K562 (cell line): ENCODE data around the gene RHOB. TPM values are rescaled to one million over a fixed set of nuclear protein-coding genes. Genes with fewer than 3 reads are reported as not detected.

Source experiments
- ATAC-seq: fragments of 200-7000 bp; cut with Tn5 transposase; 3 replicates; pipeline ENCODE4 v1.9.1; 2020; ENCODE audit warnings: moderate library complexity
- Bru-seq: library from RNA; stranded (reverse); fragments of 400-500 nt; gene quantifications from one replicate; lab custom pipeline; 2021; lab: Mats Ljungman, UMichigan
- BruChase-seq, 2 experiments: library from RNA; stranded (reverse); fragments of 400-500 nt; gene quantifications; one replicate each; lab custom pipeline; 2021; lab: Mats Ljungman, UMichigan
- BruUV-seq: library from RNA; stranded (reverse); fragments of 400-500 nt; replicated peaks from 2 replicates; lab custom pipeline; 2021; lab: Mats Ljungman, UMichigan
- CTCF ChIA-PET: fragments of 300-600 bp; formaldehyde crosslinking; extraction: SDS; loops from one replicate; lab custom pipeline; 2021; ENCODE audit warnings: low intra/inter-chr PET ratio; lab: Yijun Ruan, JAX
- POLR2A ChIA-PET: fragments of 300-600, 350-650 bp; sonication (Branson Sonifier 250); formaldehyde crosslinking; extraction: SDS; loops from one replicate; lab custom pipeline; 2021; ENCODE audit warnings: antibody characterized with exemption, inconsistent platforms; lab: Yijun Ruan, JAX
- DNase-seq, 4 experiments: peaks; one replicate each; pipeline versions ENCODE4 v3.0.0 to v3.0.0-alpha.2; 2011 to 2018; ENCODE audit warnings: low spot score in 3 of 4, mixed read lengths in 3 of 4; ENCODE audit errors: extremely low read depth in 1 of 4
- FAIRE-seq: peaks from 2 replicates; lab custom pipeline; 2011; peaks lifted over from hg19 to GRCh38; lab: Jason Lieb, UNC
- H2AFZ ChIP-seq: 2 replicates; pipeline ENCODE4 v1.6.0; 2011; ENCODE audit warnings: low read depth, low read length, control low read depth, inconsistent platforms
- H3K27ac ChIP-seq: fragments of 200-600 bp; 3 replicates; pipeline ENCODE4 v1.8.0; 2011; ENCODE audit warnings: low read depth, mild to moderate bottlenecking, control low read depth, inconsistent platforms, low read length, moderate library complexity, mixed read lengths; ENCODE audit errors: extremely low read depth
- H3K27me3 ChIP-seq, 2 experiments: fragments of 300-600 bp in 1 of 2; 2 replicates in 1 of 2; 3 replicates in 1 of 2; pipeline versions ENCODE4 v1.6.0 to v1.8.0; 2011; ENCODE audit warnings: inconsistent platforms in 2 of 2, low read length in 2 of 2, mild to moderate bottlenecking in 1 of 2, mixed read lengths in 1 of 2, moderate library complexity in 1 of 2; ENCODE audit not compliant: control insufficient read depth in 2 of 2, insufficient read depth in 2 of 2
- H3K36me3 ChIP-seq: fragments of 300-600 bp; 3 replicates; pipeline ENCODE4 v1.8.0; 2011; ENCODE audit warnings: mild to moderate bottlenecking, low read length, inconsistent platforms; ENCODE audit not compliant: control insufficient read depth, insufficient read depth
- H3K4me1 ChIP-seq, 2 experiments: fragments of 200-600 bp in 1 of 2; replicated peaks in 1 of 2; 2 replicates in 1 of 2; 3 replicates in 1 of 2; pipeline versions ENCODE4 v1.5.1 to v1.8.0; 2011; ENCODE audit warnings: inconsistent platforms in 2 of 2, low read length in 2 of 2, mild to moderate bottlenecking in 1 of 2, mixed read lengths in 1 of 2, moderate library complexity in 1 of 2; ENCODE audit not compliant: control insufficient read depth in 2 of 2, insufficient read depth in 2 of 2
- H3K4me2 ChIP-seq: 2 replicates; pipeline ENCODE4 v1.6.1; 2011; ENCODE audit warnings: low read length, control low read depth, inconsistent platforms, mixed read lengths; ENCODE audit not compliant: insufficient read depth
- H3K4me3 ChIP-seq: fragments of 200-600 bp; sonication (generic), shearing (Covaris generic); 2 replicates; pipeline ENCODE4 v1.5.1; 2016; ENCODE audit warnings: control low read depth, inconsistent platforms
- H3K79me2 ChIP-seq: fragments of 200-600 bp; 3 replicates; pipeline ENCODE4 v1.8.0; 2011; ENCODE audit warnings: low read length, inconsistent platforms; ENCODE audit not compliant: control insufficient read depth, insufficient read depth
- H3K9ac ChIP-seq, 2 experiments: 2 replicates each; pipeline versions ENCODE4 v1.6.0 to v1.6.1; 2011; ENCODE audit warnings: low read depth in 2 of 2, low read length in 2 of 2, control low read depth in 1 of 2, inconsistent platforms in 1 of 2, mild to moderate bottlenecking in 1 of 2, mixed read lengths in 1 of 2; ENCODE audit not compliant: insufficient read depth in 1 of 2
- H3K9me1 ChIP-seq: one replicate; pipeline ENCODE4 v1.6.0; 2011; ENCODE audit warnings: inconsistent platforms, mild to moderate bottlenecking, low read length, moderate library complexity; ENCODE audit not compliant: control insufficient read depth, insufficient read depth
- H3K9me3 ChIP-seq: replicated peaks from 2 replicates; pipeline ENCODE4 v1.5.1; 2011; ENCODE audit warnings: low read depth, low read length, inconsistent platforms; ENCODE audit not compliant: control insufficient read depth, insufficient read depth
- H4K20me1 ChIP-seq: replicated peaks from 2 replicates; pipeline ENCODE4 v1.6.1; 2011; ENCODE audit warnings: low read length, inconsistent platforms, mixed read lengths; ENCODE audit not compliant: control insufficient read depth, insufficient read depth
- E2F8 ChIP-seq: fragments of 450-650 bp; IDR thresholded peaks from 2 replicates; pipeline ENCODE4 v1.7.1; 2018; ENCODE audit warnings: mild to moderate bottlenecking, low read depth; ENCODE audit not compliant: partially characterized antibody
- FOXJ3 ChIP-seq: sonication (generic); formaldehyde crosslinking; IDR thresholded peaks from 2 replicates; pipeline ENCODE4 v1.4.0; 2020; ENCODE audit warnings: mild to moderate bottlenecking, missing genetic modification reagents
- MBD1 ChIP-seq: fragments of 250-450 bp; sonication (Bioruptor Pico); IDR thresholded peaks from 2 replicates; pipeline ENCODE4 v1.8.0; 2022; ENCODE audit warnings: inconsistent platforms
- MIER1 ChIP-seq: fragments of 450-650 bp; IDR thresholded peaks from 2 replicates; pipeline ENCODE4 v1.6.1; 2016; ENCODE audit warnings: antibody characterized with exemption, mild to moderate bottlenecking, low read depth
- PHB2 ChIP-seq: fragments of 450-650 bp; IDR thresholded peaks from 2 replicates; pipeline ENCODE4 v1.6.1; 2017; ENCODE audit warnings: low read depth
- PHF21A ChIP-seq: fragments of 450-650 bp; IDR thresholded peaks from 2 replicates; pipeline ENCODE4 v1.6.1; 2017; ENCODE audit warnings: low read depth, borderline replicate concordance
- PHF8 ChIP-seq: fragments of 200-600 bp; sonication (generic); IDR thresholded peaks from 2 replicates; pipeline ENCODE4 v1.6.1; 2012; ENCODE audit warnings: mixed run types, mild to moderate bottlenecking, inconsistent platforms, low read length, moderate library complexity, borderline replicate concordance
- POLR2G ChIP-seq: fragments of 200-400 bp; formaldehyde crosslinking; IDR thresholded peaks from 2 replicates; pipeline ENCODE4 v1.6.1; 2017; ENCODE audit warnings: low read depth, mild to moderate bottlenecking, antibody characterized with exemption, low read length, moderate library complexity
- POLR2H ChIP-seq: IDR thresholded peaks from 2 replicates; pipeline ENCODE4 v1.6.1; 2016; ENCODE audit warnings: missing genetic modification characterization, low read depth, mild to moderate bottlenecking, control low read depth, missing compliant biosample characterization, moderate library complexity
- PRPF4 ChIP-seq: fragments of 200-400 bp; formaldehyde crosslinking; IDR thresholded peaks from one replicate; pipeline ENCODE4 v1.6.1; 2017; ENCODE audit warnings: low read length, low read depth, mild to moderate bottlenecking; ENCODE audit not compliant: insufficient read depth, poor library complexity, severe bottlenecking
- WHSC1 ChIP-seq: IDR thresholded peaks from one replicate; pipeline ENCODE4 v1.6.1; 2012; ENCODE audit warnings: low read length, control low read depth, inconsistent platforms
- ZEB2 ChIP-seq: fragments of 450-650 bp; IDR thresholded peaks from 2 replicates; pipeline ENCODE4 v1.6.1; 2016
- ZNF785 ChIP-seq: fragments of 250-450 bp; sonication (Bioruptor Pico); IDR thresholded peaks from 2 replicates; pipeline ENCODE4 v1.4.0; 2020; ENCODE audit warnings: mild to moderate bottlenecking
- whole genome bisulfite sequencing: fragments of 100-300 bp; shearing (Covaris generic); methylation state at CpG from one replicate; pipeline ENCODE4 v1.1.6; 2016; ENCODE audit warnings: low coverage, mixed read lengths; ENCODE audit not compliant: insufficient coverage; ENCODE audit errors: missing lambda C conversion rate; 5-methylcytosine and 5-hydroxymethylcytosine counted together
- in situ Hi-C: fragments of 300-500 bp; cut with MboI; formaldehyde crosslinking; loops from 4 replicates; pipeline ENCODE4 v1.15.0; 2018; ENCODE audit warnings: inconsistent platforms, mixed read lengths
- intact Hi-C: fragments of 100-400 bp; cut with micrococcal nuclease; formaldehyde crosslinking; loops from 2 replicates; pipeline ENCODE4 v1.14.2; 2022
- long read RNA-seq, 3 experiments: library from polyadenylated mRNA in 2 of 3; library from RNA in 1 of 3; unstranded in 2 of 3; stranded (forward) in 1 of 3; transcript quantifications; one replicate each; pipeline ENCODE4 v2.0.0, GENCODE V29; 2019 to 2022
- polyA minus RNA-seq, 3 experiments: library from RNA; depleted of rRNA, polyadenylated mRNA; stranded (reverse); fragments of >200 nt; gene quantifications; 2 replicates each; pipeline ENCODE4 v1.2.3, GENCODE V29; 2011
- polyA plus RNA-seq, 8 experiments: library from polyadenylated mRNA; depleted of rRNA in 4 of 8; stranded (reverse) in 5 of 8; unstranded in 3 of 8; fragments of >200 nt; fragmentation: Nextera tagmentation in 2 of 8; fragmentation: Illumina TruSeq in 1 of 8; extraction: Ambion mirVana in 2 of 8; extraction: Trizol in 1 of 8; gene quantifications; 2 replicates each; pipeline versions ENCODE4 v1.2.1 to v1.2.3, GENCODE V29; 2011 to 2014; ENCODE audit warnings: inconsistent platforms in 1 of 8, missing spikeins in 1 of 8
- total RNA-seq, 7 experiments: library from RNA; depleted of rRNA in 6 of 7; stranded (reverse); fragments of >200 nt in 6 of 7; fragmentation: Illumina TruSeq in 2 of 7; extraction: Trizol in 2 of 7; gene quantifications; 2 replicates each; pipeline versions ENCODE4 v1.2.1 to v1.2.3, GENCODE V29; 2011 to 2021; ENCODE audit warnings: low replicate concordance in 1 of 7

RHOB gene
- 0.44 and 2.1 TPM in 2 replicates for total RNA-seq (2011; cell fraction: chromatin; rRNA removed; ENCODE audit: low replicate concordance)
- 3.4 and 4.2 TPM in 2 replicates for total RNA-seq (2011; cell fraction: nucleolus; rRNA removed)
- 1.8 and 2.7 TPM in 2 replicates for total RNA-seq (2011; cell fraction: nucleoplasm; rRNA removed)
- 4.2 and 4.8 TPM in 2 replicates for total RNA-seq (2014; rRNA removed)
- 0.87 and 0.99 TPM in 2 replicates for total RNA-seq (2014; rRNA removed; fragmentation: Illumina TruSeq; extraction: Trizol)
- total RNA-seq (2015; rRNA removed; fragmentation: Illumina TruSeq; extraction: Trizol), result 0.72 and 0.90 TPM in 2 replicates
- total RNA-seq (2021), result 3.3 and 4.2 TPM in 2 replicates
- polyA plus RNA-seq (2011; rRNA removed), result 1.1 and 1.5 TPM in 2 replicates
- 1.2 and 4.0 TPM in 2 replicates for polyA plus RNA-seq (2011; cell fraction: cytosol; rRNA removed)
- polyA plus RNA-seq (2011; cell fraction: nucleus; rRNA removed), result 1.8 and 3.5 TPM in 2 replicates
- polyA plus RNA-seq (2012), result 4.0 and 4.8 TPM in 2 replicates
- polyA plus RNA-seq (2014; fragmentation: Illumina TruSeq; extraction: Trizol), result 1.3 and 1.4 TPM in 2 replicates
- polyA plus RNA-seq (2014; fragmentation: Nextera tagmentation; extraction: Ambion mirVana), result under 1 TPM; 0.07 to 0.17 TPM
- polyA plus RNA-seq (2014; rRNA removed), result 2.1 and 2.6 TPM in 2 replicates
- polyA minus RNA-seq (2011; rRNA and poly(A)+ RNA removed), result 0.48 and 1.1 TPM in 2 replicates
- 3.6 and 10.7 TPM in 2 replicates for polyA minus RNA-seq (2011; cell fraction: cytosol; rRNA and poly(A)+ RNA removed)
- polyA minus RNA-seq (2011; cell fraction: nucleus; rRNA and poly(A)+ RNA removed), result 3.8 and 4.1 TPM in 2 replicates
- percentile 61 among the genes with signal in this experiment for Bru-seq, nascent RNA
- BruChase-seq, experiment 1, labeled RNA remaining after a 2-hour chase, result percentile 60 among the genes with signal in this experiment
- BruChase-seq, experiment 2, labeled RNA remaining after a 6-hour chase, result percentile 56 among the genes with signal in this experiment
- long read RNA-seq, experiment 1, transcript RHOB-201 (1 exons, 2,372 nt), result major isoform, 5 of 5 reads
- long read RNA-seq, experiment 1, partial matches to known transcripts, result 0 of 5 reads
- long read RNA-seq, experiment 1, other reads (novel, unspliced or antisense), result 0 of 5 reads
- long read RNA-seq, experiment 2, transcript RHOB-201 (1 exons, 2,372 nt), result major isoform, 7 of 7 reads
- long read RNA-seq, experiment 2, partial matches to known transcripts, result 0 of 7 reads
- long read RNA-seq, experiment 2, other reads (novel, unspliced or antisense), result 0 of 7 reads
- long read RNA-seq, experiment 3, result 0 reads

- in situ Hi-C loops, result loop anchor here (25.0 kb wide), 1 partner anchor 490 kb away; no protein-coding TSS in a partner anchor
- TF ChIP-seq PHB2 (no peak), ZNF785 (CRISPR knock-in tag) (no peak), E2F8 (no peak), POLR2H (tag) (peak; percentile 86), MIER1 (no peak), WHSC1 (no peak), PRPF4 (no peak), PHF21A (no peak), FOXJ3 (CRISPR knock-in tag) (no peak), POLR2G (peak; percentile 97), MBD1 (0 out of 2 replicates have a peak, but pooled peaks have one; percentile 27), ZEB2 (no peak), PHF8 (peak; percentile 69; the same call in 1 of the 2 replicates)
These were observed at the start of gene RHOB for GRCh38 chr2:20446917-20447436. TSS of gene RHOB (plus strand) at chr2:20447074. CDS start at chr2:20447466, 392 bp downstream.

More at GRCh38 chr2:20446917-20447436, at the start of gene RHOB:
- peak; percentile 86 to 95 (median 94) for DNase-seq
- Histone ChIP-seq H2AFZ (peak within 1 kb of the TSS; percentile 76), H3K9me3 (no peaks in the 10 kb centered on the region), H4K20me1 (no peaks in the 10 kb centered on the region), H3K27ac (peak within 1 kb of the TSS; percentile 56; the same call in 2 of the 3 replicates), H3K27me3 (0 out of 5 replicates have a peak, but pooled peaks cover 0 to 7% of the 10 kb centered on the region in 2 experiments), H3K36me3 (no peaks in the 10 kb centered on the region; the same call in 2 of the 3 replicates), H3K4me3 (peak within 1 kb of the TSS; percentile 36), H3K79me2 (no peaks in the 10 kb centered on the region), H3K4me1 (peaks cover 0 to 21% of the 10 kb centered on the region in 2 experiments; a peak in 2 of 5 replicates), H3K9ac (peak within 1 kb of the TSS; percentile 38 to 61; a peak in 3 of 4 replicates), H3K9me1 (no peaks in the 10 kb centered on the region), H3K4me2 (peak within 1 kb of the TSS; percentile 60)
- FAIRE-seq, result peak; percentile 74
- 55% methylated on average over 16 of the region's 60 CpGs for WGBS
- intact Hi-C loops, result no loop called here
- BruUV-seq, result no TSS peak
- ChIA-PET CTCF (interaction anchor here (0.6 kb wide), 1 partner anchor 190 kb away, joined by 3 read pairs; no protein-coding TSS in a partner anchor), POLR2A (interaction anchor here (0.6 to 2.0 kb wide), 22 partner anchors 8 to 215 kb away, joined by 3 to 9 read pairs (median 4); no protein-coding TSS in a partner anchor)
- ATAC-seq, result peak; percentile 99
